Stimulated activated naive CD4-positive, alpha-beta T cell treated with Interleukin-2 at 50 U/mL for 16 hours (primary cell): ENCODE data around the gene DCC.

Source experiments
- DNase-seq: peaks from one replicate; lab custom pipeline; 2025; lab: John Stamatoyannopoulos, UW

Gene DCC

GRCh38 chr18:52822160-52822559 is 482.2 kb downstream of the DCC start:
- no peak for DNase-seq

- no peak for DNase-seq
These were observed 484.1 kb downstream of the DCC start for GRCh38 chr18:52824126-52824525.

- DNase-seq, result no peak
These were observed 487.0 kb downstream of the DCC start for GRCh38 chr18:52826994-52827393.

GRCh38 chr18:52829320-52829719 is 489.3 kb downstream of the DCC start:
- DNase-seq, result no peak

GRCh38 chr18:52829876-52830405 is 489.9 kb downstream of the DCC start:
- no peak for DNase-seq

GRCh38 chr18:52844323-52844722 is 504.3 kb downstream of the DCC start:
- no peak for DNase-seq

GRCh38 chr18:52845036-52845435 is 505.0 kb downstream of the DCC start:
- DNase-seq, result no peak

GRCh38 chr18:52850031-52850560 is 510.1 kb downstream of the DCC start:
- no peak for DNase-seq

GRCh38 chr18:52861558-52861957 is 521.6 kb downstream of the DCC start:
- DNase-seq, result no peak

- DNase-seq, result no peak
These were observed 529.4 kb downstream of the DCC start for GRCh38 chr18:52869349-52869923.

- DNase-seq, result no peak
These were observed 530.2 kb downstream of the DCC start for GRCh38 chr18:52869942-52870907.

- no peak for DNase-seq
These were observed 534.8 kb downstream of the DCC start for GRCh38 chr18:52874774-52875173.

GRCh38 chr18:52875725-52876124 is 535.7 kb downstream of the DCC start:
- DNase-seq, result no peak

- DNase-seq, result no peak
These were observed 548.0 kb downstream of the DCC start for GRCh38 chr18:52888014-52888413.

- DNase-seq, result no peak
These were observed 554.8 kb downstream of the DCC start for GRCh38 chr18:52894801-52895200.

- DNase-seq, result no peak
These were observed 557.9 kb downstream of the DCC start for GRCh38 chr18:52897611-52898484.

- no peak for DNase-seq
These were observed 558.6 kb downstream of the DCC start for GRCh38 chr18:52898485-52899058.

GRCh38 chr18:52902188-52902587 is 562.2 kb downstream of the DCC start:
- no peak for DNase-seq

GRCh38 chr18:52903857-52904256 is 563.9 kb downstream of the DCC start:
- no peak for DNase-seq

GRCh38 chr18:52907543-52908308 is 567.7 kb downstream of the DCC start:
- DNase-seq, result no peak

GRCh38 chr18:52914148-52914547 is 574.2 kb downstream of the DCC start:
- no peak for DNase-seq
